IMR-90 (cell line): ENCODE measurements around the gene PLAAT2. TPM values are rescaled to one million over a fixed set of nuclear protein-coding genes. Genes with fewer than 3 reads are reported as not detected.

Experiments
- ATAC-seq: fragments of 200-7000 bp; cut with Tn5 transposase; 2 replicates; pipeline ENCODE4 v1.9.1; 2020; ENCODE audit warnings: low read depth, mild to moderate bottlenecking, moderate library complexity
- BruUV-seq: library from RNA; stranded (reverse); fragments of 400-500 nt; replicated peaks from 2 replicates; lab custom pipeline; 2021; lab: Mats Ljungman, UMichigan
- CTCF ChIA-PET: fragments of 300-600 bp; formaldehyde crosslinking; extraction: SDS; loops from one replicate; lab custom pipeline; 2021; ENCODE audit warnings: antibody characterized with exemption; lab: Yijun Ruan, JAX
- POLR2A ChIA-PET: fragments of 300-600 bp; sonication (Branson Sonifier 250); formaldehyde crosslinking; loops from one replicate; lab custom pipeline; 2022; ENCODE audit warnings: antibody characterized with exemption; ENCODE audit not compliant: unreplicated experiment; lab: Charles Lee
- DNase-seq: peaks from one replicate; pipeline ENCODE4 v3.0.0; 2013
- H2AFZ ChIP-seq: replicated peaks from 2 replicates; pipeline ENCODE3; 2013; ENCODE audit warnings: low read length, mild to moderate bottlenecking; ENCODE audit not compliant: poor library complexity
- H2AK5ac ChIP-seq: 2 replicates; pipeline ENCODE4 v1.6.1; 2013; ENCODE audit warnings: low read depth, low read length, inconsistent platforms
- H2AK9ac ChIP-seq: replicated peaks from 2 replicates; pipeline ENCODE3; 2013; ENCODE audit warnings: mild to moderate bottlenecking, low read depth, low read length, moderate library complexity; ENCODE audit not compliant: poor library complexity
- H2BK120ac ChIP-seq: 2 replicates; pipeline ENCODE4 v1.6.1; 2013; ENCODE audit warnings: low read depth, low read length, inconsistent platforms
- H2BK15ac ChIP-seq: 3 replicates; pipeline ENCODE4 v1.6.1; 2013; ENCODE audit warnings: low read depth, low read length, inconsistent platforms
- H2BK20ac ChIP-seq: 2 replicates; pipeline ENCODE4 v1.6.1; 2013; ENCODE audit warnings: low read depth, mild to moderate bottlenecking, inconsistent platforms, low read length, moderate library complexity
- H2BK5ac ChIP-seq: 2 replicates; pipeline ENCODE4 v1.6.1; 2013; ENCODE audit warnings: mild to moderate bottlenecking, low read depth, low read length, inconsistent platforms; ENCODE audit not compliant: poor library complexity, severe bottlenecking
- H3K14ac ChIP-seq: replicated peaks from 2 replicates; pipeline ENCODE4 v1.6.1; 2013; ENCODE audit warnings: low read depth, low read length, inconsistent platforms
- H3K18ac ChIP-seq: 2 replicates; pipeline ENCODE4 v1.6.1; 2013; ENCODE audit warnings: low read depth, low read length, control low read depth
- H3K23ac ChIP-seq: 2 replicates; pipeline ENCODE4 v1.6.1; 2013; ENCODE audit warnings: low read depth, low read length, inconsistent platforms
- H3K27ac ChIP-seq: 2 replicates; pipeline ENCODE4 v1.5.1; 2013; ENCODE audit warnings: mild to moderate bottlenecking, control low read depth, low read length; ENCODE audit not compliant: insufficient read depth
- H3K27me3 ChIP-seq: 2 replicates; pipeline ENCODE4 v1.6.1; 2013; ENCODE audit warnings: low read length; ENCODE audit not compliant: control insufficient read depth, insufficient read depth
- H3K36me3 ChIP-seq: 2 replicates; pipeline ENCODE4 v1.6.1; 2013; ENCODE audit warnings: low read length, mixed read lengths; ENCODE audit not compliant: control insufficient read depth, insufficient read depth
- H3K4ac ChIP-seq: 2 replicates; pipeline ENCODE4 v1.6.1; 2013; ENCODE audit warnings: low read depth, low read length, inconsistent platforms
- H3K4me1 ChIP-seq: 2 replicates; pipeline ENCODE4 v1.6.1; 2013; ENCODE audit warnings: low read length, mixed read lengths; ENCODE audit not compliant: control insufficient read depth, insufficient read depth
- H3K4me2 ChIP-seq: 2 replicates; pipeline ENCODE4 v1.6.1; 2013; ENCODE audit warnings: low read depth, mild to moderate bottlenecking, control low read depth, low read length, moderate library complexity
- H3K4me3 ChIP-seq: 2 replicates; pipeline ENCODE4 v1.5.1; 2013; ENCODE audit warnings: low read depth, mild to moderate bottlenecking, control low read depth, low read length, moderate library complexity; ENCODE audit not compliant: insufficient read depth
- H3K56ac ChIP-seq: 2 replicates; pipeline ENCODE4 v1.6.1; 2013; ENCODE audit warnings: low read length, inconsistent platforms; ENCODE audit not compliant: insufficient read depth; ENCODE audit errors: extremely low read depth
- H3K79me1 ChIP-seq, 2 experiments: 2 replicates each; pipeline ENCODE4 v1.6.1; 2013; ENCODE audit warnings: low read length in 2 of 2, inconsistent platforms in 1 of 2, low read depth in 1 of 2
- H3K9ac ChIP-seq: 2 replicates; pipeline ENCODE4 v1.6.1; 2013; ENCODE audit warnings: low read depth, low read length, control low read depth
- H3K9me1 ChIP-seq: 2 replicates; pipeline ENCODE4 v1.6.1; 2013; ENCODE audit warnings: low read length, inconsistent platforms; ENCODE audit not compliant: insufficient read depth
- H3K9me3 ChIP-seq: 2 replicates; pipeline ENCODE4 v1.6.1; 2013; ENCODE audit warnings: low read length; ENCODE audit not compliant: control insufficient read depth, insufficient read depth
- H4K20me1 ChIP-seq: 2 replicates; pipeline ENCODE4 v1.6.1; 2013; ENCODE audit warnings: low read length, inconsistent platforms; ENCODE audit not compliant: insufficient read depth
- H4K5ac ChIP-seq: 2 replicates; pipeline ENCODE4 v1.6.1; 2013; ENCODE audit warnings: mild to moderate bottlenecking, low read depth, low read length, control low read depth
- H4K8ac ChIP-seq, 2 experiments: 2 replicates each; pipeline ENCODE4 v1.6.1; 2013; ENCODE audit warnings: low read depth in 2 of 2, low read length in 2 of 2, control low read depth in 1 of 2, inconsistent platforms in 1 of 2
- H4K91ac ChIP-seq: 2 replicates; pipeline ENCODE4 v1.6.1; 2013; ENCODE audit warnings: low read depth, low read length, inconsistent platforms; ENCODE audit not compliant: insufficient read depth
- BHLHE40 ChIP-seq: fragments of 150-350 bp; IDR thresholded peaks from 2 replicates; pipeline ENCODE4 v1.6.1; 2016; ENCODE audit warnings: mild to moderate bottlenecking, low read depth, low read length
- CEBPB ChIP-seq: IDR thresholded peaks from 2 replicates; pipeline ENCODE4 v1.6.1; 2012; ENCODE audit warnings: low read depth, low read length, improper control_type of control experiment
- FOS ChIP-seq: fragments of 150-350 bp; IDR thresholded peaks from 2 replicates; pipeline ENCODE4 v1.6.1; 2016; ENCODE audit warnings: low read depth, low read length
- MAFK ChIP-seq: IDR thresholded peaks from 2 replicates; pipeline ENCODE4 v1.6.1; 2012; ENCODE audit warnings: low read depth, low read length, improper control_type of control experiment
- MAZ ChIP-seq: IDR thresholded peaks from 2 replicates; pipeline ENCODE4 v1.6.1; 2012; ENCODE audit warnings: low read depth, mild to moderate bottlenecking, low read length, improper control_type of control experiment, moderate library complexity, borderline replicate concordance
- MXI1 ChIP-seq: IDR thresholded peaks from 2 replicates; pipeline ENCODE4 v1.6.1; 2012; ENCODE audit warnings: low read depth, mild to moderate bottlenecking, low read length, moderate library complexity, borderline replicate concordance
- NFE2L2 ChIP-seq: fragments of 150-350 bp; IDR thresholded peaks from 2 replicates; pipeline ENCODE4 v1.6.1; 2016; ENCODE audit warnings: low read depth, mild to moderate bottlenecking, low read length
- POLR2A ChIP-seq: IDR thresholded peaks from 2 replicates; pipeline ENCODE4 v1.6.1; 2012; ENCODE audit warnings: mild to moderate bottlenecking, low read depth, low read length
- RAD21 ChIP-seq: IDR thresholded peaks from 2 replicates; pipeline ENCODE4 v1.6.1; 2012; ENCODE audit warnings: low read length, improper control_type of control experiment
- RCOR1 ChIP-seq: IDR thresholded peaks from 2 replicates; pipeline ENCODE4 v1.6.1; 2012; ENCODE audit warnings: mild to moderate bottlenecking, low read length, improper control_type of control experiment; ENCODE audit not compliant: insufficient replicate concordance
- RFX5 ChIP-seq: IDR thresholded peaks from 2 replicates; pipeline ENCODE4 v1.8.0; 2012; ENCODE audit warnings: low read depth, mild to moderate bottlenecking, low read length, moderate library complexity
- SMC3 ChIP-seq: fragments of 150-350 bp; IDR thresholded peaks from 2 replicates; pipeline ENCODE4 v1.6.1; 2016; ENCODE audit warnings: low read depth, mild to moderate bottlenecking, antibody characterized with exemption, low read length, moderate library complexity
- WGBS, 2 experiments: methylation state at CpG; one replicate each; pipeline versions ENCODE4 v1.1.5 to v1.1.7; 2013; ENCODE audit warnings: missing lambda C conversion rate in 2 of 2; ENCODE audit not compliant: insufficient read length in 1 of 2; ENCODE audit errors: extremely low coverage in 2 of 2; 5-methylcytosine and 5-hydroxymethylcytosine counted together
- dilution Hi-C: fragments of 300-500 bp; cut with HindIII; formaldehyde crosslinking; loops from one replicate; pipeline ENCODE4 v1.14.3; 2018; ENCODE audit warnings: low sequenced_read_pairs; ENCODE audit not compliant: unreplicated experiment
- in situ Hi-C: fragments of 300-500 bp; cut with MboI; formaldehyde crosslinking; loops from 3 replicates; pipeline ENCODE4 v1.14.3; 2019; ENCODE audit warnings: low sequenced_read_pairs, inconsistent platforms, mixed read lengths
- intact Hi-C: fragments of 100-400 bp; cut with micrococcal nuclease; formaldehyde crosslinking; loops from 2 replicates; pipeline ENCODE4 v1.10.0; 2022
- polyA plus RNA-seq, 3 experiments: library from polyadenylated mRNA; depleted of rRNA; stranded (reverse); fragments of >200 nt; gene quantifications; 2 replicates each; pipeline ENCODE4 v1.2.3, GENCODE V29; 2012; ENCODE audit warnings: low replicate concordance in 1 of 3
- total RNA-seq: library from RNA; depleted of rRNA; stranded (reverse); fragments of >200 nt; gene quantifications from 2 replicates; pipeline ENCODE4 v1.2.3, GENCODE V29; 2012
- TF ChIP-seq, protein P1 (sequence below): fragments of 150-350 bp; IDR thresholded peaks from 2 replicates; pipeline ENCODE4 v1.6.1; 2017; ENCODE audit warnings: mild to moderate bottlenecking, antibody characterized with exemption, low read length, low read depth
- TF ChIP-seq, protein P2 (sequence below): fragments of 150-350 bp; IDR thresholded peaks from 2 replicates; pipeline ENCODE4 v1.6.1; 2016; ENCODE audit warnings: low read depth, mild to moderate bottlenecking, low read length, moderate library complexity, borderline replicate concordance
- TF ChIP-seq, protein P3 (sequence below): conservative IDR thresholded peaks from 2 replicates; pipeline ENCODE4 v1.5.1; 2012; ENCODE audit warnings: mild to moderate bottlenecking, low read depth, low read length, improper control_type of control experiment

PLAAT2 gene
- total and polyA plus RNA-seq, 2 of the 4 experiments (the other 2 are of a cell fraction), result not detected

DNA sequence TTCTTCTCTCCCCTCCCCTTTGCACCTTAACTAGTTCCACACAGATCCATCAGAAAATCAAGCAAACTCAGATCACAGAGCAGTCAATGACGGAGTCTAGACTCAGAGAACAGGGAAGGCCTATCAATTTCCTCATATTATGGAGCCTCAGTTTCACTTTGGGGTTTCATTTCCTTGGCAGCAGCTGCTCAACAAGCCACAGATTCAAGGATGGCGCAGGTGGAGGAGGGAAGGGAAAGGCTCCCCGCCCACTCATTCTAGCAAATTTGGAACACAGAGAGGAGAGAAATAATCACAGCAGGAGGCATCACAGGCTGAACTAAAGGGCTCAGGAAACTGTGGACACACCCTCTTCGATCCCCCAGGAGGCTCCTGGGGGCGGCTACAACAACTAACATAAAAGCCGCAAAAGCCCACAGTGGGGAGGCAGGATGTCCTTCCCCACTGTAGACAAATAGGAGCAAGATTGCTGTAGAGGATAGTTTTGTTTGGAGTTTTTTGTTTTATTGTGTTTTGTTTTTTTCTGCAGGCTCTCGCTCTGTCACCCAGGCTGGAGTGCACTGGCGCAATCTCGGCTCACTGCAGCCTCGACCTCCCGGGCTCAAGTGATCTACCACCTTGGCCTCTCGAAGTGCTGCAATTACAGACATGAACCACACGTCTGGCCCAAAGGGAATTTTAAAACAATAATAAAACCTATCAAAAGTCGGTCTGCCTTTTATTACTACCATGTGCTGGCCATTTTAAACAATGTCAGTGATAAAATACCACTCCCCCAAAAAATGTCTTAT is 47.6 kb upstream of the PLAAT2 start:
- no peak overlapping the region for H3K27ac ChIP-seq
- peak overlapping the region; percentile 1 for H2AFZ ChIP-seq
- H2AK5ac ChIP-seq, result peak overlapping the region; percentile 1; the same call in 1 of the 2 replicates
- no peak overlapping the region for H4K5ac ChIP-seq
- no peaks in the 10 kb centered on the region for H3K79me1 ChIP-seq
- no peaks in the 10 kb centered on the region; the same call in 1 of the 2 replicates for H3K9me1 ChIP-seq
- DNase-seq (no peak), ATAC-seq (no peak)
- peaks cover 9% of the 10 kb centered on the region; the same call in 1 of the 2 replicates for H3K4me1 ChIP-seq
- H3K36me3 ChIP-seq, result no peaks in the 10 kb centered on the region
- no peaks in the 10 kb centered on the region for H3K9me3 ChIP-seq
- H2BK15ac ChIP-seq, result no peak overlapping the region
- CTCF ChIA-PET, result no interaction called here
- H2BK20ac ChIP-seq, result no peak overlapping the region
- no peak overlapping the region for H2BK5ac ChIP-seq
- WGBS, 2 experiments, result 48% methylated on average over 6 of the region's 14 CpGs; no CpG with 5 or more reads in 1 of the 2 experiments
- H2BK120ac ChIP-seq, result no peak overlapping the region
- H3K4me3 ChIP-seq, result no peak overlapping the region
- dilution Hi-C loops, result no loop called here
- H4K91ac ChIP-seq, result no peak overlapping the region
- no peak overlapping the region; a peak in 1 of 4 replicates for H4K8ac ChIP-seq
- no peak overlapping the region for H3K14ac ChIP-seq
- 0 out of 2 replicates have a peak, but pooled peaks cover 2% of the 10 kb centered on the region for H3K27me3 ChIP-seq
- intact Hi-C loops, result no loop called here
- H4K20me1 ChIP-seq, result no peaks in the 10 kb centered on the region
- no peak overlapping the region for H3K56ac ChIP-seq
- BruUV-seq, result no TSS peak
- H2AK9ac ChIP-seq, result no peak overlapping the region
- H3K9ac ChIP-seq, result no peak overlapping the region
- 0 out of 2 replicates have a peak overlapping the region, but pooled peaks have one; percentile 32 for H3K4me2 ChIP-seq
- H3K18ac ChIP-seq, result no peak overlapping the region
- no peak overlapping the region for H3K4ac ChIP-seq
- H3K23ac ChIP-seq, result no peak overlapping the region
- POLR2A ChIA-PET, result no interaction called here
- in situ Hi-C loops, result no loop called here
- no peak for TF ChIP-seq CEBPB
- no peak for TF ChIP-seq SMC3
- no peak for TF ChIP-seq RCOR1
- TF ChIP-seq, protein P1, sequence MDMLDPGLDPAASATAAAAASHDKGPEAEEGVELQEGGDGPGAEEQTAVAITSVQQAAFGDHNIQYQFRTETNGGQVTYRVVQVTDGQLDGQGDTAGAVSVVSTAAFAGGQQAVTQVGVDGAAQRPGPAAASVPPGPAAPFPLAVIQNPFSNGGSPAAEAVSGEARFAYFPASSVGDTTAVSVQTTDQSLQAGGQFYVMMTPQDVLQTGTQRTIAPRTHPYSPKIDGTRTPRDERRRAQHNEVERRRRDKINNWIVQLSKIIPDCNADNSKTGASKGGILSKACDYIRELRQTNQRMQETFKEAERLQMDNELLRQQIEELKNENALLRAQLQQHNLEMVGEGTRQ, result no peak
- TF ChIP-seq MAZ, result no peak
- no peak for TF ChIP-seq FOS
- TF ChIP-seq, protein P2, sequence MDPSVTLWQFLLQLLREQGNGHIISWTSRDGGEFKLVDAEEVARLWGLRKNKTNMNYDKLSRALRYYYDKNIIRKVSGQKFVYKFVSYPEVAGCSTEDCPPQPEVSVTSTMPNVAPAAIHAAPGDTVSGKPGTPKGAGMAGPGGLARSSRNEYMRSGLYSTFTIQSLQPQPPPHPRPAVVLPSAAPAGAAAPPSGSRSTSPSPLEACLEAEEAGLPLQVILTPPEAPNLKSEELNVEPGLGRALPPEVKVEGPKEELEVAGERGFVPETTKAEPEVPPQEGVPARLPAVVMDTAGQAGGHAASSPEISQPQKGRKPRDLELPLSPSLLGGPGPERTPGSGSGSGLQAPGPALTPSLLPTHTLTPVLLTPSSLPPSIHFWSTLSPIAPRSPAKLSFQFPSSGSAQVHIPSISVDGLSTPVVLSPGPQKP, result no peak
- no peak for TF ChIP-seq MXI1
- TF ChIP-seq NFE2L2, result no peak
- no peak for TF ChIP-seq MAFK
- TF ChIP-seq RFX5, result no peak
- TF ChIP-seq POLR2A, result no peak
- no peak for TF ChIP-seq RAD21
- TF ChIP-seq, protein P3, sequence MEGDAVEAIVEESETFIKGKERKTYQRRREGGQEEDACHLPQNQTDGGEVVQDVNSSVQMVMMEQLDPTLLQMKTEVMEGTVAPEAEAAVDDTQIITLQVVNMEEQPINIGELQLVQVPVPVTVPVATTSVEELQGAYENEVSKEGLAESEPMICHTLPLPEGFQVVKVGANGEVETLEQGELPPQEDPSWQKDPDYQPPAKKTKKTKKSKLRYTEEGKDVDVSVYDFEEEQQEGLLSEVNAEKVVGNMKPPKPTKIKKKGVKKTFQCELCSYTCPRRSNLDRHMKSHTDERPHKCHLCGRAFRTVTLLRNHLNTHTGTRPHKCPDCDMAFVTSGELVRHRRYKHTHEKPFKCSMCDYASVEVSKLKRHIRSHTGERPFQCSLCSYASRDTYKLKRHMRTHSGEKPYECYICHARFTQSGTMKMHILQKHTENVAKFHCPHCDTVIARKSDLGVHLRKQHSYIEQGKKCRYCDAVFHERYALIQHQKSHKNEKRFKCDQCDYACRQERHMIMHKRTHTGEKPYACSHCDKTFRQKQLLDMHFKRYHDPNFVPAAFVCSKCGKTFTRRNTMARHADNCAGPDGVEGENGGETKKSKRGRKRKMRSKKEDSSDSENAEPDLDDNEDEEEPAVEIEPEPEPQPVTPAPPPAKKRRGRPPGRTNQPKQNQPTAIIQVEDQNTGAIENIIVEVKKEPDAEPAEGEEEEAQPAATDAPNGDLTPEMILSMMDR, result no peak
- no peak for TF ChIP-seq BHLHE40
